Measurements from ENCODE around the gene ARFGEF3. TPM values are rescaled to one million over a fixed set of nuclear protein-coding genes. Genes with fewer than 3 reads are reported as not detected.
"Not testable (repeated sequence)": the region's sequence is repeated elsewhere in the genome, so short reads cannot be mapped to it uniquely, and the experiment has no call there.

Gene ARFGEF3
- total and polyA plus RNA-seq, 2 donors = 1.3 to 9.6 TPM

DNA sequence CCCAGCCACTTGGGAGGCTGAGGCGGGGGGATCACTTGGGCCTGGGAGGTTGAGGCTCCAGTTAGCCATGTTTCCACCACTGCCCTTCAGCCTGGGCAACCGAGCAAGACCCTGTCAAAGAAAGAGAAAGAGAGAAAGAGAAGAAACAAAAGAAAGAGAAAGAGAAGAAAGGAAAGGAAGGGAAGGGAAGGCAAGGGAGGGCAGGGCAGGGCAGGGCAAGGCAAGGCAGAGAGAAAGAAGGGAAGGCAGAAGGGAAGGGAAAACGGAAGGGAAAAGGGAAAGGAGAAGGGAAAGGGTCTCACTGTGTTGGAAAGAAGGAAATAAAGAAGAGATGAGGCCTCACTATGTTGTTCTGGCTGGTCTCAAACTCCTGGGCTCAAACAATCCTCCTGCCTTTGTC, 104.4 kb downstream of the ARFGEF3 start:
- H3K36me3 ChIP-seq (ENCODE audit: insufficient read depth) = no peaks in the 10 kb centered on the region
- DNase-seq (ENCODE audit: extremely low spot score) = no peak
- H3K4me3 ChIP-seq (ENCODE audit: low read depth, low read length) = no peak overlapping the region
- no peaks in the 10 kb centered on the region for H3K4me1 ChIP-seq (ENCODE audit: insufficient read depth)
- 86% methylated on average over 3 of the region's 3 CpGs for WGBS
- no peak overlapping the region for H3K27ac ChIP-seq (ENCODE audit: low read depth)

DNA sequence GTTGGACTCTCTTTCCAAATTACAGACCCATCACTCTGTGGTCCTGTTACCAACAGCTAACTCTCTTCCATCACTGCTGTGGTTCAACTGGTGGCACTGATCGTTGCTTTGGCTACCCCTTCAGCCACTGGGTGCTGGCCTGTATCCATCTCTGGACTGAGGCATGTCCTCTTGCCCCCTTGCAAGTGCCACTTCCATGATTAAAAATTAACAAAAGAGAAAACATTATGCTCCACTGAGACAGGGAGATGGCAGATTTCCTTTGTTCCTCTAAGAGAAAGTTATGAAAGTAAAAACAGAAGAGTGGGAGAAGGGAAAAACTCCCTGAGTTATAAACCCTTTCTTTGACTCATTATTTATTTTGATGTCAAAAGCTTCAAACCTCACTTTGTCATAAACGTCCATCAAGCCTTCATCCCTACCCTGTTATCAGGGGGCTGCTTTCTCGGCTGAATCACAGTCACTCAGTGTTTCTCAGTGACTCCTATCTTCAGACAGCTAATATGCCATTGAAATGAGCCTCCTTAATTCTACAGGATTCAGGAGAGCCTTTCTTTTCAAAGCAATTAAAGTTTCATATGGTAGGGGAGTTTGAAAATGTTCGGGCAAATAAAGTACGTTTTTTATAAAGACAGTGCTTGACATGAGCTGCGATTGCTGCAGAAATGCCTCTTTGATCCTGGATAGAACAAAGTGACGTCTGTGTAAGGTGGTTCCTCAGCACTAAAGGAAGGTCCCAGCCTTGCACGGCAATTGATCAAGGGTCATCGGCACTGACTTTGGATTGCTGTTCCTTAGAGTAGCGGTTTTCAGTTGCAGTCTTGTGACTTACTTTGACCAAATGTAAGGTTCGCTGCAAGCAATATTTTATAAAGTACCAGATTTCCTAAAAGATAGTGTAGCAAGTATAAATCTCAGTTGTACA, 106.5 kb downstream of the ARFGEF3 start:
- Histone ChIP-seq H3K4me3 (ENCODE audit: low read depth, low read length) (no peak overlapping the region), H3K27ac (ENCODE audit: low read depth) (no peak overlapping the region), H3K36me3 (ENCODE audit: insufficient read depth) (no peaks in the 10 kb centered on the region), H3K4me1 (ENCODE audit: insufficient read depth) (no peaks in the 10 kb centered on the region)
- WGBS = 53% methylated on average over 11 of the region's 11 CpGs
- no peak for DNase-seq (ENCODE audit: extremely low spot score)

DNA sequence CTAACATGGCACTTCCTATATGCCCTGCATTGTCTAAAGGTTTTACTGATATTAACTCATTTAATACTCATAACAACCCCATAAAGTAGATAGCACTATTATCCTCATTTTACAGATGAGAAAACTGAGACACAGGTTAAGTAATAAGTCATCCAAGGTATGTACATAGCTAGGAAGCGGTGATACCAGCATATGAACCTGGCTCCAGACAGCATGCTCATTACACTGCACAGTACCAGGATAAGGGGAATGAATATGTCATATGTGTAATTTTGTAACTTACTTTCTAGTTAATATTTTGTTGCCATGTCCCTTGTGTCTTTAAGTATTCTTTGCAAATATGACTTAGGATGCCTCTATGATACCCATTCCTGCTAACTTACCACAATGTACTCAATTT, 109.7 kb downstream of the ARFGEF3 start:
- 99% methylated on average over 1 of the region's 1 CpG for WGBS
- Histone ChIP-seq H3K36me3 (ENCODE audit: insufficient read depth) (no peaks in the 10 kb centered on the region), H3K4me1 (ENCODE audit: insufficient read depth) (no peaks in the 10 kb centered on the region), H3K27ac (ENCODE audit: low read depth) (no peak overlapping the region), H3K4me3 (ENCODE audit: low read depth, low read length) (no peak overlapping the region)
- no peak for DNase-seq (ENCODE audit: extremely low spot score)

DNA sequence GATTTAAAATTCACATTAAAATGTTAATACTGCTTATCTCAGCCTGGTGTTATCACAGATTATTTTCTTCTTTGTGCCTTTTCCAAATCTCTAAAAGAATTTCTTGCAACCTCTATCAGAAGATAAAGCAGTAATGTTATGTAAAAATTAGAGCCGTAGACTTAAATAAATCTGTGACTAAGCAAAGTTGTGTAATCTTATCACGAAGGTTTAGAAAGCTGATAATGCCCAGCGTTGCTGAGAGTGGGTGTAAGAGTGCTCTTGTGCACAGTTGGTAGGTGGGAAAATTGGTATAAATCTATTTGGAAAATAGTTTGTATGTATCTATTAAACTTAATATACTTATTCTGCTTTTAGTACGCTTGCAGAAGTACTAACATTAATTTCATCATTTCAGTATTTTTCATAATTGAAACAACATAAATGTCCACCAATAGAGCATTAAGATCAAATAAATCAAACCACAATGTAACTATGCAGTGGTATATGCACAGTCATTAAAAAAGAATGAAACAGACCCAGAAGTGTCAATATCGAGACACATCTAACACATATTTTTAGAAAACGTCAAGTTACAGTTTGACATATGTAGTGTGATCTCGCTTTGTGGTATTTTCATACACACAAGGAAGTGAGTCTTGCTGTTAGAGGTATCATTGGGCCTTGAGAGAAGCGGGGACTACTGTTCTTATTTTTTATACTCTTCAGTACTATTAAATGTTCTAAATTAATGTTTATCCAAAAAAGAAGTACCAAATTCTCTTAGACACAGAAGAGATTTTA, 111.0 kb downstream of the ARFGEF3 start:
- no peak overlapping the region for H3K27ac ChIP-seq (ENCODE audit: low read depth)
- WGBS = 68% methylated on average over 8 of the region's 8 CpGs
- DNase-seq (ENCODE audit: extremely low spot score) = no peak
- H3K4me1 ChIP-seq (ENCODE audit: insufficient read depth) = no peaks in the 10 kb centered on the region
- no peaks in the 10 kb centered on the region for H3K36me3 ChIP-seq (ENCODE audit: insufficient read depth)
- H3K4me3 ChIP-seq (ENCODE audit: low read depth, low read length) = no peak overlapping the region

DNA sequence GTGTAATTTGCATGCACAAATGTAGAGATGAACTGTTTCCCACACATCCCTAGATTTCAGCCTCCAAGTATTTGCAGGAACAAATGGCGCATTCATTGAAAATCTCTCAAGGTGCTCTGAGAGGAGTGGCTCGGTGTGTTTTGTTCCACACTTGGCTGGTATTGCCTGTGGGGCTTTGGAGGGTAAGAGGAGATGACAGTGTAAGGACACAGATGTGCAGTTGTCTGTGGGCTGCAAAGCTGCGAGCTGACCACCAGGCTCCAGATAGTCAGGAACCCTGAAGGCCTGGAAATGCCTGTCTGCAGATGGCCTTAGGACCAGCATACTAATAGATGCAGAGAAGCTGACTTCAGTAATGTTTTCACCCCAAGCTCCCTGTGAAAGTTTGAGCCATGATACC, 114.2 kb downstream of the ARFGEF3 start:
- Histone ChIP-seq H3K4me1 (ENCODE audit: insufficient read depth) (no peaks in the 10 kb centered on the region), H3K27ac (ENCODE audit: low read depth) (no peak overlapping the region), H3K4me3 (ENCODE audit: low read depth, low read length) (no peak overlapping the region), H3K36me3 (ENCODE audit: insufficient read depth) (no peaks in the 10 kb centered on the region)
- DNase-seq (ENCODE audit: extremely low spot score) = no peak
- WGBS = 82% methylated on average over 3 of the region's 3 CpGs

DNA sequence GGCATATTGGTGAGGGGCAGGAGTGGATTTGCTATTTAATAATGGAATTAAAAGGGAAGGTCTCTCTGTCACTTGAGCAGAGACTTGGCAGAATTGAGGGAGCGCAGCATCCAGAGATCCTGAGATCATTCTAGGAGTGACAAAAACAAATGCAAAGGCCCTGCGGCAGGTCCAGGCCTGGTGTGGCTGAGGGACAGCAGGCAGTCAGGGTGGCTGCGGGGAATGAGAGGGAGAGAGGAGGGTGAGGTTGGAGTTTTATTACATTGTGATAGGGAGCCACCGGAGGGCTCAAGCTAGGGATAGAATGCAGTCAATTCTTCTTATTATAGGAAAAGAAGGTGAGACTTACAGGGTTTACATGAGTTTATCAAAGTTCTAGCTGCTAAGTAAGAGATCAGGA, 116.1 kb downstream of the ARFGEF3 start:
- no peaks in the 10 kb centered on the region for H3K36me3 ChIP-seq (ENCODE audit: insufficient read depth)
- DNase-seq (ENCODE audit: extremely low spot score) = no peak
- H3K4me3 ChIP-seq (ENCODE audit: low read depth, low read length) = no peak overlapping the region
- H3K4me1 ChIP-seq (ENCODE audit: insufficient read depth) = no peaks in the 10 kb centered on the region
- H3K27ac ChIP-seq (ENCODE audit: low read depth) = no peak overlapping the region
- WGBS = 91% methylated on average over 4 of the region's 4 CpGs

DNA sequence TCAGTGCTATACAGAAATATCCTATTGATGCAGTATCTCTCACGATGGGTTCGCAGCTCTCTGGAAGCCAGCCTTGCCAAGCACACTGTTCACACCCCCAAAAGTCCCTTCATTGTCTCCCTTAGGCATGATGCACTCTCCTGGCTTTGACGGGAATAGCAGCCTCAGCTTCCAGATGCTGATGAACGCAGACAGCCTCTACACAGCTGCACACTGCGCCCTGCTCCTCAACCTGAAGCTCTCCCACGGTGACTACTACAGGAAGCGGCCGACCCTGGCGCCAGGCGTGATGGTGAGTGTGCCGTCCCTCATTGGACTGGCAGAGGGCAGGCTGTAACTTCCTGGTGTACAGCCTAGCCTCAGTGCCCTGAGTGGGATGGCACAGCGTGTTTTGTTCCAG, 116.6 kb downstream of the ARFGEF3 start:
- 55% methylated on average over 12 of the region's 12 CpGs for WGBS
- H3K4me1 ChIP-seq (ENCODE audit: insufficient read depth) = no peaks in the 10 kb centered on the region
- no peak overlapping the region for H3K4me3 ChIP-seq (ENCODE audit: low read depth, low read length)
- H3K36me3 ChIP-seq (ENCODE audit: insufficient read depth) = no peaks in the 10 kb centered on the region
- no peak overlapping the region for H3K27ac ChIP-seq (ENCODE audit: low read depth)
- no peak for DNase-seq (ENCODE audit: extremely low spot score)

DNA sequence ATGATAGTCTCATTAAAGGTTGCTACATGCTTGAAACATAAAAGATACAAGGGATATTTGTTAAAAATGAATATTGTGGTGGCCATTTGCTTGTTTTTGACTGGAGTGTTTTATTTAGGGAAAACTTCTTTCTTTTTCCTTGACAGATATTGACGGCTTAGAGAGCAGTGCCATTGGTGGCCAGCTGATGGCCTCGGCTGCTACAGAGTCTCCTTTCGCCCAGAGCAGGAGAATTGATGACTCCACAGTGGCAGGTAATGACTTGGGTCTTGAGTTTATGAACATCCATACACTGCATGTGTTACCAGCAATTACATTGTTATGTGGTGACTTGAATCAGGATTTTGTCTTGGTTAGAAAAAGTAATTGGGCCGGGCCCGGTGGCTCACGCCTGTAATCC, 124.1 kb downstream of the ARFGEF3 start:
- no peak for DNase-seq (ENCODE audit: extremely low spot score)
- 93% methylated on average over 6 of the region's 6 CpGs for WGBS
- H3K27ac ChIP-seq (ENCODE audit: low read depth) = no peak overlapping the region
- H3K4me1 ChIP-seq (ENCODE audit: insufficient read depth) = no peaks in the 10 kb centered on the region
- H3K4me3 ChIP-seq (ENCODE audit: low read depth, low read length) = no peak overlapping the region
- H3K36me3 ChIP-seq (ENCODE audit: insufficient read depth) = no peaks in the 10 kb centered on the region

DNA sequence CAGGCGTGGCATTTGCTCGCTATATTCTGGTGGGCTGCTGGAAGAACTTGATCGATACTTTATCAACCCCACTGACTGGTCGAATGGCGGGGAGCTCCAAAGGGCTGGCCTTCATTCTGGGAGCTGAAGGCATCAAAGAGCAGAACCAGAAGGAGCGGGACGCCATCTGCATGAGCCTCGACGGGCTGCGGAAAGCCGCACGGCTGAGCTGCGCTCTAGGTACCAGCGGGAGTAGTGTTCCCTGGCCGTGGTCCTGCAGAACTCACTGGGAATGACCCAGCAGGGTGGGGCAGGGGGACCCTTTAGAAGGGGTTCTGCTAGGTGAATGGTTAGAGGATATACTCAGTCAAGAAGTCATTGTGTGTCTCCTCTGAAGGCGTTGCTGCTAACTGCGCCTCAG, 125.0 kb downstream of the ARFGEF3 start:
- no peaks in the 10 kb centered on the region for H3K36me3 ChIP-seq (ENCODE audit: insufficient read depth)
- WGBS = 97% methylated on average over 17 of the region's 17 CpGs
- no peak for DNase-seq (ENCODE audit: extremely low spot score)
- H3K27ac ChIP-seq (ENCODE audit: low read depth) = no peak overlapping the region
- no peak overlapping the region for H3K4me3 ChIP-seq (ENCODE audit: low read depth, low read length)
- H3K4me1 ChIP-seq (ENCODE audit: insufficient read depth) = no peaks in the 10 kb centered on the region

DNA sequence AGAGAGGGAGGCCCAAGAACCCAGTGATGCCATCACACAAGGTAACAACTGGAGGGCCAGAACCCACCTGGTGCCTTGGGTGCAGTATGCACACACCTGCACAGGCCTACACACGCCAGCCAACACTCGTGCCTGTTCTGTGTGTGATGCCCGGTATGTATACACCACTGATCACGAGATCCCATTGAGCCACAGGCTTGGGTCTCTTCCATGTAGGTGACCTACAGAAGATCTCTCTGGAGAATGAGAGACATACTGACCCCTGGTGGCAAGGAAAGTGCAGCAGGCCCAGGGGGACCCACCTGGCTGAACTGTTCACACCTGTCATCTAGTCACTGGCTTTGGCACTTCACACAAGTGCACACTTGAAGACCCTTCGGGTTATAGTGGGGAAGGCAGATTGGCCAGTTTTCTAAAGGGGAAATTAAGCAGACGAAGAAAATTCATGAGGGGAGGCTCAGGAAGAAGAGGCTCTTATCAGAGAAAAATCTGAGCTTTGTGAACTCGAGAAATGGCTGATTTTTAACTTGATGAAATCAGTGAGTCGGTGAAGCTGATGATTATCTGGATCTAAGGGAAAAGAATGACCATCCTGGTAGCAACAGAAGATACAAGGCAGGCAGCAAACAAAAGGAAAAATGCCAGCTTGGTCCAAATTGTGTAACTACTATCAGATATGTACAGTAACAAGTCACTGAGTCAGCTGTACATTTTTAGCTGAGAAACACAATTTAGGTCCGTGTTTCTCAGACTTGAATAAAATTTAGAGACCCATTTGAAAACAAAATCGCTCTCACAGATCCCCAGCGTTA, 125.6 kb downstream of the ARFGEF3 start:
- WGBS = 81% methylated on average over 11 of the region's 11 CpGs
- no peak overlapping the region for H3K4me3 ChIP-seq (ENCODE audit: low read depth, low read length)
- no peak for DNase-seq (ENCODE audit: extremely low spot score)
- H3K27ac ChIP-seq (ENCODE audit: low read depth) = no peak overlapping the region
- no peaks in the 10 kb centered on the region for H3K36me3 ChIP-seq (ENCODE audit: insufficient read depth)
- no peaks in the 10 kb centered on the region for H3K4me1 ChIP-seq (ENCODE audit: insufficient read depth)

DNA sequence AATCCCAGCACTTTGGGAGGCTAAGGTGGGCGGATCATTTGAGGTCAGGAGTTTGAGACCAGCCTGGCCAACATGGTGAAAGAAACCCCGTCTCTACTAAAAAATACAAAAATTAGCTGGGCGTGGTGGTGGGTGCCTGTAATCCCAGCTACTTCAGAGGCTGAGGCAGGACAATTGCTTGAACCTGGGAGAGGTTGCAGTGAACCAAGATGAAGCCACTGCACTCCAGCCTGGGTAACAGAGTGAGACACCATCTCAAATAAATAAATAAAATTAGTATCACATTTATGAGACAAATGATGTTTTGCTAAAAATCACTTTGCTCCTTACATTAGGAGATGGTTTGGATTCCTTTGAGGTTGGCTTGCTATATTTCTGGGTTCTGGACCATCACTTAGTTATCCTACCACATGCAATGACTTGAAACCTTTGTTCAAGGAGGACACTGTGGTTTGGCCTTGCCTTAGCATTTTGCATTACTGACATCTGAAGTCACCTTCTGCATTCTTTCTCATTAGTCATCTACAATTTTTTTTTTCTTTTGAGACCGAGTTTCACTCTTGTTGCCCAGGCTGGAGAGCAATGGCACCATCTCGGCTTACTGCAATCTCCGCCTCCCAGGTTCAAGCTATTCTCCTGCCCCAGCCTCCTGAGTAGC, 126.8 kb downstream of the ARFGEF3 start:
- H3K4me1 ChIP-seq (ENCODE audit: insufficient read depth); H3K36me3 ChIP-seq (ENCODE audit: insufficient read depth); DNase-seq (ENCODE audit: extremely low spot score); H3K4me3 ChIP-seq (ENCODE audit: low read depth, low read length); H3K27ac ChIP-seq (ENCODE audit: low read depth): not testable (repeated sequence)
- 93% methylated on average over 6 of the region's 6 CpGs for WGBS

DNA sequence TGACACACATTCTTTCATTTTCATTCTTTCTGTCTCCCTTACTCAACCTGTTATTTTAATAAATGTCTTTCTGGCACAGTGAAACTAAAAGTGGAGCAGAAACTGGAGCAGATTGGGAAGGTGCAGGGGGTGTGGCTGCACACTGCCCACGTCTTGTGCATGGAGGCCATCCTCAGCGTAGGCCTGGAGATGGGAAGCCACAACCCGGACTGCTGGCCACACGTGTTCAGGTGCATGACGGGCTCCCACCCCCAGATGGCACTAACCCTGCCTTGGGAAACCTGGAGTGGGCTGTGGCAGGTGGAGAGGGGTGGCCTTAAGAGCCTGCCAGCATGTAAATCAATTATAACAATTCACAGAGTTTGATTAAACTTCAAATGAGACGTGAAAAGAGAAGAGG, 128.0 kb downstream of the ARFGEF3 start:
- 65% methylated on average over 6 of the region's 6 CpGs for WGBS
- H3K36me3 ChIP-seq (ENCODE audit: insufficient read depth) = no peaks in the 10 kb centered on the region
- H3K4me3 ChIP-seq (ENCODE audit: low read depth, low read length) = no peak overlapping the region
- no peak overlapping the region for H3K27ac ChIP-seq (ENCODE audit: low read depth)
- DNase-seq (ENCODE audit: extremely low spot score) = no peak
- no peaks in the 10 kb centered on the region for H3K4me1 ChIP-seq (ENCODE audit: insufficient read depth)

DNA sequence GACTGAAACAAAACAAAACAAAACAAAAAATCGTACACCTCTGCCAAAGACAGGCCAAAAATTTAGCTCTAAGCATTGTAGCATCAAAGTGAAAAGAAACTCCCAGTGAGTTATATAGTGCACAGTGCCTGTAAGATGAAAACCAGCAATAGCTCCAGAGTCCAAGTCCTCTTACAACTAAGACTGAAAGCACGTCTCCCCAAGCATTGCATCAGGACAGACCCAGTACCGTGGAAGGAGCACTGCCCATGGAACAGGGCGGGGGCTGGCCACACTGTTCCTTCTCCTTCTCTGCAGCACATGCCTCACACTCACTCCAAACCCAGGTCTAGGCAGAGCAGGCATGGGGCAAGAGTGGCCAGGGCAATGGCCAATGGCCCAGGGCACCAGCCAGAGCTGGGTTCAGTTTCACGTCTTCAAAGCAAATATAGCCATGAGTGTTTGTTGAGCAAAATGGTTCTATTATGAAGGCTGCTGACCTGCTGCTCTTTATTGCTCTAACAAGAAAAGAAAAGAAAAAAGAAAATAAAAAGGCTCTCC, 128.8 kb downstream of the ARFGEF3 start:
- no peak for DNase-seq (ENCODE audit: extremely low spot score)
- 65% methylated on average over 5 of the region's 5 CpGs for WGBS
- no peak overlapping the region for H3K27ac ChIP-seq (ENCODE audit: low read depth)
- no peaks in the 10 kb centered on the region for H3K4me1 ChIP-seq (ENCODE audit: insufficient read depth)
- no peak overlapping the region for H3K4me3 ChIP-seq (ENCODE audit: low read depth, low read length)
- no peaks in the 10 kb centered on the region for H3K36me3 ChIP-seq (ENCODE audit: insufficient read depth)
